B cell (primary cell): ENCODE measurements around the gene STUM.

ENCODE experiments used
- EZH2 ChIP-seq: IDR thresholded peaks from 2 replicates; pipeline ENCODE4 v1.6.1; 2012; ENCODE audit warnings: borderline replicate concordance, low read depth, mild to moderate bottlenecking, moderate library complexity, low read length; ENCODE audit not compliant: insufficient read depth, poor library complexity, severe bottlenecking
- TF ChIP-seq, protein P1 (sequence below): fragments of 200-600 bp; IDR thresholded peaks from one replicate; pipeline ENCODE4 v1.8.0; 2022; ENCODE audit warnings: antibody characterized with exemption, mild to moderate bottlenecking

- TF ChIP-seq, protein P1, sequence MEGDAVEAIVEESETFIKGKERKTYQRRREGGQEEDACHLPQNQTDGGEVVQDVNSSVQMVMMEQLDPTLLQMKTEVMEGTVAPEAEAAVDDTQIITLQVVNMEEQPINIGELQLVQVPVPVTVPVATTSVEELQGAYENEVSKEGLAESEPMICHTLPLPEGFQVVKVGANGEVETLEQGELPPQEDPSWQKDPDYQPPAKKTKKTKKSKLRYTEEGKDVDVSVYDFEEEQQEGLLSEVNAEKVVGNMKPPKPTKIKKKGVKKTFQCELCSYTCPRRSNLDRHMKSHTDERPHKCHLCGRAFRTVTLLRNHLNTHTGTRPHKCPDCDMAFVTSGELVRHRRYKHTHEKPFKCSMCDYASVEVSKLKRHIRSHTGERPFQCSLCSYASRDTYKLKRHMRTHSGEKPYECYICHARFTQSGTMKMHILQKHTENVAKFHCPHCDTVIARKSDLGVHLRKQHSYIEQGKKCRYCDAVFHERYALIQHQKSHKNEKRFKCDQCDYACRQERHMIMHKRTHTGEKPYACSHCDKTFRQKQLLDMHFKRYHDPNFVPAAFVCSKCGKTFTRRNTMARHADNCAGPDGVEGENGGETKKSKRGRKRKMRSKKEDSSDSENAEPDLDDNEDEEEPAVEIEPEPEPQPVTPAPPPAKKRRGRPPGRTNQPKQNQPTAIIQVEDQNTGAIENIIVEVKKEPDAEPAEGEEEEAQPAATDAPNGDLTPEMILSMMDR, result no peak
- TF ChIP-seq EZH2, result no peak
Observed at GRCh38 chr1:226577401-226578180, 29.0 kb downstream of the STUM start.
